Measurements from ENCODE around the gene RNF144A.

Gene RNF144A

GRCh38 chr2:6952101-6952500 is 34.9 kb downstream of the RNF144A start:
- Mint-ChIP-seq H3K9me3 (no peaks in the 10 kb centered on the region), H3K27me3 (no peaks in the 10 kb centered on the region), H3K36me3 (peaks cover 44% of the 10 kb centered on the region), H3K4me3 (no peak overlapping the region), H3K4me1 (peaks cover 13% of the 10 kb centered on the region), H3K27ac (peak overlapping the region; percentile 43)
- CTCF ChIA-PET, result no interaction called here
- DNase-seq, result no peak

GRCh38 chr2:6954586-6954985 is 37.4 kb downstream of the RNF144A start:
- CTCF ChIA-PET, result interaction anchor here (1.2 kb wide), 1 partner anchor 58 kb away, joined by 3 read pairs; no protein-coding TSS in a partner anchor
- Mint-ChIP-seq H3K4me3 (no peak overlapping the region), H3K36me3 (peaks cover 36% of the 10 kb centered on the region), H3K27ac (no peak overlapping the region), H3K27me3 (no peaks in the 10 kb centered on the region), H3K4me1 (peaks cover 17% of the 10 kb centered on the region), H3K9me3 (no peaks in the 10 kb centered on the region)
- no peak for DNase-seq

- CTCF ChIA-PET, result no interaction called here
- H3K27ac Mint-ChIP-seq, result no peak overlapping the region
- peaks cover 18% of the 10 kb centered on the region for H3K4me1 Mint-ChIP-seq
- H3K27me3 Mint-ChIP-seq, result no peaks in the 10 kb centered on the region
- no peak overlapping the region for H3K4me3 Mint-ChIP-seq
- peaks cover 32% of the 10 kb centered on the region for H3K36me3 Mint-ChIP-seq
- H3K9me3 Mint-ChIP-seq, result no peaks in the 10 kb centered on the region
- DNase-seq, result no peak
These were observed 38.4 kb downstream of the RNF144A start for GRCh38 chr2:6955511-6956136.

- H3K9me3 Mint-ChIP-seq, result no peaks in the 10 kb centered on the region
These were observed 39.4 kb downstream of the RNF144A start for GRCh38 chr2:6956566-6956965.

GRCh38 chr2:6957031-6957714 is 40.0 kb downstream of the RNF144A start:
- Mint-ChIP-seq H3K27me3 (no peaks in the 10 kb centered on the region), H3K4me3 (no peak overlapping the region), H3K9me3 (no peaks in the 10 kb centered on the region), H3K4me1 (peaks cover 25% of the 10 kb centered on the region), H3K27ac (no peak overlapping the region), H3K36me3 (peaks cover 37% of the 10 kb centered on the region)
- DNase-seq, result no peak
- CTCF ChIA-PET, result interaction anchor here (0.6 kb wide), 1 partner anchor 11 kb away, joined by 3 read pairs; no protein-coding TSS in a partner anchor

More at GRCh38 chr2:6956566-6956965, 39.4 kb downstream of the RNF144A start:
- CTCF ChIA-PET, result no interaction called here
- Mint-ChIP-seq H3K4me3 (no peak overlapping the region), H3K4me1 (peaks cover 23% of the 10 kb centered on the region), H3K27me3 (no peaks in the 10 kb centered on the region), H3K36me3 (peaks cover 34% of the 10 kb centered on the region), H3K27ac (no peak overlapping the region)
- DNase-seq, result no peak

- Mint-ChIP-seq H3K27ac (no peak overlapping the region), H3K27me3 (no peaks in the 10 kb centered on the region), H3K4me3 (no peak overlapping the region), H3K4me1 (peaks cover 25% of the 10 kb centered on the region), H3K9me3 (no peaks in the 10 kb centered on the region), H3K36me3 (peaks cover 45% of the 10 kb centered on the region)
- CTCF ChIA-PET, result interaction anchor here (0.6 to 1.6 kb wide), 2 partner anchors 11 to 86 kb away, joined by 3 to 4 read pairs; no protein-coding TSS in a partner anchor
- no peak for DNase-seq
These were observed 40.9 kb downstream of the RNF144A start for GRCh38 chr2:6957910-6958615.

- Mint-ChIP-seq H3K36me3 (peaks cover 49% of the 10 kb centered on the region), H3K27me3 (no peaks in the 10 kb centered on the region), H3K9me3 (no peaks in the 10 kb centered on the region), H3K4me3 (no peak overlapping the region), H3K27ac (no peak overlapping the region), H3K4me1 (peaks cover 27% of the 10 kb centered on the region)
- CTCF ChIA-PET, result interaction anchor here (1.6 kb wide), 1 partner anchor 85 kb away, joined by 4 read pairs; no protein-coding TSS in a partner anchor
- no peak for DNase-seq
These were observed 41.5 kb downstream of the RNF144A start for GRCh38 chr2:6958616-6959235.

GRCh38 chr2:6959751-6960150 is 42.5 kb downstream of the RNF144A start:
- no peak for DNase-seq
- peaks cover 53% of the 10 kb centered on the region for H3K36me3 Mint-ChIP-seq
- peaks cover 30% of the 10 kb centered on the region for H3K4me1 Mint-ChIP-seq
- CTCF ChIA-PET, result interaction anchor here (1.6 kb wide), 1 partner anchor 84 kb away, joined by 4 read pairs; no protein-coding TSS in a partner anchor
- H3K4me3 Mint-ChIP-seq, result no peak overlapping the region
- peak overlapping the region; percentile 24 for H3K27ac Mint-ChIP-seq
- H3K9me3 Mint-ChIP-seq, result no peaks in the 10 kb centered on the region
- H3K27me3 Mint-ChIP-seq, result no peaks in the 10 kb centered on the region

- H3K4me3 Mint-ChIP-seq, result no peak overlapping the region
- peaks cover 35% of the 10 kb centered on the region for H3K4me1 Mint-ChIP-seq
- H3K9me3 Mint-ChIP-seq, result no peaks in the 10 kb centered on the region
- CTCF ChIA-PET, result no interaction called here
- DNase-seq, result no peak
- H3K36me3 Mint-ChIP-seq, result peaks cover 52% of the 10 kb centered on the region
- peak overlapping the region; percentile 30 for H3K27ac Mint-ChIP-seq
- no peaks in the 10 kb centered on the region for H3K27me3 Mint-ChIP-seq
These were observed 43.4 kb downstream of the RNF144A start for GRCh38 chr2:6960659-6961058.

GRCh38 chr2:6963727-6964126 is 46.5 kb downstream of the RNF144A start:
- peaks cover 39% of the 10 kb centered on the region for H3K4me1 Mint-ChIP-seq
- CTCF ChIA-PET, result interaction anchor here (0.7 kb wide), 1 partner anchor 66 kb away, joined by 3 read pairs; no protein-coding TSS in a partner anchor
- H3K27me3 Mint-ChIP-seq, result no peaks in the 10 kb centered on the region
- peaks cover 48% of the 10 kb centered on the region for H3K36me3 Mint-ChIP-seq
- H3K9me3 Mint-ChIP-seq, result no peaks in the 10 kb centered on the region
- no peak overlapping the region for H3K4me3 Mint-ChIP-seq
- H3K27ac Mint-ChIP-seq, result no peak overlapping the region
- no peak for DNase-seq

- H3K9me3 Mint-ChIP-seq, result no peaks in the 10 kb centered on the region
- DNase-seq, result no peak
- H3K27ac Mint-ChIP-seq, result peak overlapping the region; percentile 34
- peaks cover 54% of the 10 kb centered on the region for H3K36me3 Mint-ChIP-seq
- CTCF ChIA-PET, result no interaction called here
- peaks cover 26% of the 10 kb centered on the region for H3K4me1 Mint-ChIP-seq
- H3K4me3 Mint-ChIP-seq, result no peak overlapping the region
- H3K27me3 Mint-ChIP-seq, result no peaks in the 10 kb centered on the region
These were observed 48.0 kb downstream of the RNF144A start for GRCh38 chr2:6965071-6965795.

GRCh38 chr2:6966446-6966940 is 49.3 kb downstream of the RNF144A start:
- H3K27ac Mint-ChIP-seq, result no peak overlapping the region
- no peak for DNase-seq
- H3K4me1 Mint-ChIP-seq, result peaks cover 16% of the 10 kb centered on the region
- peaks cover 60% of the 10 kb centered on the region for H3K36me3 Mint-ChIP-seq
- H3K27me3 Mint-ChIP-seq, result no peaks in the 10 kb centered on the region
- CTCF ChIA-PET, result no interaction called here
- no peaks in the 10 kb centered on the region for H3K9me3 Mint-ChIP-seq
- no peak overlapping the region for H3K4me3 Mint-ChIP-seq

GRCh38 chr2:6967301-6967700 is 50.1 kb downstream of the RNF144A start:
- peaks cover 15% of the 10 kb centered on the region for H3K4me1 Mint-ChIP-seq
- CTCF ChIA-PET, result no interaction called here
- no peak overlapping the region for H3K27ac Mint-ChIP-seq
- H3K9me3 Mint-ChIP-seq, result no peaks in the 10 kb centered on the region
- no peak overlapping the region for H3K4me3 Mint-ChIP-seq
- no peaks in the 10 kb centered on the region for H3K27me3 Mint-ChIP-seq
- peaks cover 62% of the 10 kb centered on the region for H3K36me3 Mint-ChIP-seq
- no peak for DNase-seq
